HepG2 (cell line): ENCODE data around the gene KIF22. TPM values are rescaled to one million over a fixed set of nuclear protein-coding genes. Genes with fewer than 3 reads are reported as not detected.

Experiments
- BCL3 ChIP-seq: sonication (generic); formaldehyde crosslinking; IDR thresholded peaks from 2 replicates; pipeline ENCODE4 v1.5.1; 2020; ENCODE audit warnings: mild to moderate bottlenecking, missing genetic modification reagents, moderate library complexity
- ELF4 ChIP-seq: sonication (generic); formaldehyde crosslinking; IDR thresholded peaks from 2 replicates; pipeline ENCODE4 v1.5.0; 2020; ENCODE audit warnings: missing genetic modification reagents, mild to moderate bottlenecking, moderate library complexity, borderline replicate concordance
- GMEB1 ChIP-seq: sonication (generic); formaldehyde crosslinking; IDR thresholded peaks from 2 replicates; pipeline ENCODE4 v1.5.1; 2020; ENCODE audit warnings: missing genetic modification reagents, mild to moderate bottlenecking, borderline replicate concordance
- HOXA7 ChIP-seq: sonication (generic); formaldehyde crosslinking; IDR thresholded peaks from 2 replicates; pipeline ENCODE4 v1.8.1; 2022; ENCODE audit warnings: mild to moderate bottlenecking, missing genetic modification reagents, moderate library complexity
- MXD4 ChIP-seq: IDR thresholded peaks from 2 replicates; pipeline ENCODE4 v1.6.1; 2016; ENCODE audit warnings: mild to moderate bottlenecking, missing biosample characterization, missing genetic modification reagents
- MYPOP ChIP-seq: sonication (generic); formaldehyde crosslinking; IDR thresholded peaks from 2 replicates; pipeline ENCODE4 v1.8.1; 2023; ENCODE audit warnings: mild to moderate bottlenecking, moderate library complexity, missing genetic modification reagents
- SCMH1 ChIP-seq: sonication (generic); formaldehyde crosslinking; IDR thresholded peaks from 2 replicates; pipeline ENCODE4 v1.9.0; 2021; ENCODE audit warnings: missing genetic modification reagents, mild to moderate bottlenecking, borderline replicate concordance
- SNRNP70 ChIP-seq: fragments of 200-400 bp; formaldehyde crosslinking; IDR thresholded peaks from 2 replicates; pipeline ENCODE4 v1.6.1; 2017; ENCODE audit warnings: mild to moderate bottlenecking, low read depth, low read length, moderate library complexity
- TEAD3 ChIP-seq: optimal IDR thresholded peaks from 2 replicates; pipeline ENCODE3; 2016; ENCODE audit warnings: borderline replicate concordance
- ZBTB10 ChIP-seq: sonication (generic); formaldehyde crosslinking; IDR thresholded peaks from 2 replicates; pipeline ENCODE4 v1.4.0; 2020; ENCODE audit warnings: missing genetic modification reagents, borderline replicate concordance
- ZFP1 ChIP-seq: IDR thresholded peaks from 2 replicates; pipeline ENCODE4 v1.6.1; 2016
- ZFP90 ChIP-seq: sonication (generic); formaldehyde crosslinking; IDR thresholded peaks from 2 replicates; pipeline ENCODE4 v1.8.0; 2022; ENCODE audit warnings: missing genetic modification reagents, mild to moderate bottlenecking, inconsistent platforms, borderline replicate concordance
- ZNF337 ChIP-seq: sonication (generic); formaldehyde crosslinking; IDR thresholded peaks from 2 replicates; pipeline ENCODE4 v1.5.1; 2020; ENCODE audit warnings: missing genetic modification reagents, low read depth, mild to moderate bottlenecking, borderline replicate concordance
- ZNF446 ChIP-seq: sonication (generic); formaldehyde crosslinking; IDR thresholded peaks from 2 replicates; pipeline ENCODE4 v1.5.0; 2020; ENCODE audit warnings: mild to moderate bottlenecking, missing genetic modification reagents
- ZNF501 ChIP-seq: sonication (generic); formaldehyde crosslinking; IDR thresholded peaks from 2 replicates; pipeline ENCODE4 v1.5.1; 2020; ENCODE audit warnings: mild to moderate bottlenecking, moderate library complexity, missing genetic modification reagents
- ZNF672 ChIP-seq: sonication (generic); formaldehyde crosslinking; IDR thresholded peaks from 2 replicates; pipeline ENCODE4 v1.8.1; 2022; ENCODE audit warnings: missing genetic modification reagents
- ZNF776 ChIP-seq: sonication (generic); formaldehyde crosslinking; IDR thresholded peaks from 2 replicates; pipeline ENCODE4 v1.4.0; 2020; ENCODE audit warnings: mild to moderate bottlenecking, missing genetic modification reagents
- ZNF777 ChIP-seq: sonication (generic); formaldehyde crosslinking; IDR thresholded peaks from 2 replicates; pipeline ENCODE4 v1.4.0; 2020; ENCODE audit warnings: missing genetic modification reagents
- ZNF784 ChIP-seq: sonication (generic); formaldehyde crosslinking; IDR thresholded peaks from 2 replicates; pipeline ENCODE4 v1.5.1; 2020; ENCODE audit warnings: missing genetic modification reagents, mild to moderate bottlenecking, borderline replicate concordance
- polyA plus RNA-seq, 8 experiments: library from polyadenylated mRNA; depleted of rRNA in 3 of 8; stranded (reverse) in 7 of 8; unstranded in 1 of 8; fragments of >200 nt; fragmentation: Illumina TruSeq in 4 of 8; extraction: Trizol in 4 of 8; gene quantifications; 2 replicates each; pipeline versions ENCODE4 v1.2.1 to v1.2.3, GENCODE V29; 2011 to 2016; ENCODE audit warnings: low read depth in 4 of 8, missing spikeins in 1 of 8, mixed read lengths in 1 of 8; ENCODE audit not compliant: insufficient read depth in 1 of 8
- total RNA-seq, 5 experiments: library from RNA; depleted of rRNA; stranded (reverse); fragments of >200 nt; fragmentation: Illumina TruSeq; extraction: Trizol; gene quantifications; 2 replicates each; pipeline ENCODE4 v1.2.3, GENCODE V29; 2016; ENCODE audit warnings: low read depth in 1 of 5

Gene KIF22
- total and polyA plus RNA-seq, 2 of the 13 experiments (the other 11 are each of a cell fraction or from before 2014, with no cell fraction given), result 95.8 to 118 TPM

GRCh38 chr16:29811896-29812665 is 21.5 kb downstream of the KIF22 start, which contains the start of gene PRRT2 (continued):
- TF ChIP-seq ZBTB10 (CRISPR knock-in tag) (no peak), ZNF776 (CRISPR knock-in tag) (no peak), MYPOP (no peak), BCL3 (no peak), ZNF784 (peak; percentile 13; the same call in 1 of the 2 replicates), ELF4 (CRISPR knock-in tag) (no peak), ZNF446 (peak; percentile 13; the same call in 1 of the 2 replicates), ZNF672 (CRISPR knock-in tag) (0 out of 2 replicates have a peak, but pooled peaks have one; percentile 49), ZNF777 (CRISPR knock-in tag) (peak; percentile 94), ZFP90 (CRISPR knock-in tag) (no peak), ZNF337 (CRISPR knock-in tag) (0 out of 2 replicates have a peak, but pooled peaks have one; percentile 5), HOXA7 (CRISPR knock-in tag) (peak; percentile 83), SNRNP70 (no peak), ZNF501 (CRISPR knock-in tag) (no peak), TEAD3 (no peak), GMEB1 (CRISPR knock-in tag) (no peak), SCMH1 (CRISPR knock-in tag) (no peak), ZFP1 (CRISPR knock-in tag) (no peak), MXD4 (peak; percentile 2; the same call in 1 of the 2 replicates)
